Karpas-422 (cell line): ENCODE data around the gene AJAP1. TPM values are rescaled to one million over a fixed set of nuclear protein-coding genes. Genes with fewer than 3 reads are reported as not detected.
A peak's percentile ranks its signal among the peaks of the same experiment; 100 is the strongest.

Source experiments
- DNase-seq: peaks from one replicate; pipeline ENCODE4 v3.0.0-alpha.2; 2015
- H2AFZ ChIP-seq: fragments of 200-600 bp; sonication (generic); 2 replicates; pipeline ENCODE4 v1.6.1; 2014; ENCODE audit warnings: antibody characterized with exemption, low read length, mixed read lengths
- H3K27ac ChIP-seq: fragments of 200-600 bp; sonication (generic); 2 replicates; pipeline ENCODE4 v1.5.1; 2014; ENCODE audit warnings: mild to moderate bottlenecking, low read length, moderate library complexity
- H3K27me3 ChIP-seq: fragments of 200-600 bp; sonication (generic); 2 replicates; pipeline ENCODE4 v1.6.1; 2014; ENCODE audit warnings: low read length, mixed read lengths
- H3K36me3 ChIP-seq: fragments of 200-600 bp; sonication (generic); 2 replicates; pipeline ENCODE4 v1.6.1; 2014; ENCODE audit warnings: low read length, mixed read lengths; ENCODE audit not compliant: insufficient read depth
- H3K4me1 ChIP-seq: fragments of 200-600 bp; sonication (generic); 2 replicates; pipeline ENCODE4 v1.6.1; 2014; ENCODE audit warnings: mild to moderate bottlenecking, low read length, mixed read lengths
- H3K4me2 ChIP-seq: fragments of 200-600 bp; sonication (generic); 2 replicates; pipeline ENCODE4 v1.6.1; 2014; ENCODE audit warnings: low read length, low read depth, mild to moderate bottlenecking; ENCODE audit not compliant: poor library complexity, severe bottlenecking
- H3K4me3 ChIP-seq: fragments of 200-600 bp; sonication (generic); 2 replicates; pipeline ENCODE4 v1.5.1; 2014; ENCODE audit warnings: mild to moderate bottlenecking, antibody characterized with exemption, low read length, mixed read lengths
- H3K79me2 ChIP-seq: fragments of 200-600 bp; sonication (generic); 2 replicates; pipeline ENCODE4 v1.6.1; 2014; ENCODE audit warnings: mild to moderate bottlenecking, low read length, mixed read lengths
- H3K9ac ChIP-seq: fragments of 200-600 bp; sonication (generic); 2 replicates; pipeline ENCODE4 v1.6.0; 2014; ENCODE audit warnings: low read length
- H3K9me2 ChIP-seq: fragments of 200-600 bp; sonication (generic), shearing (Covaris generic); replicated peaks from 2 replicates; pipeline ENCODE4 v1.6.0; 2014; ENCODE audit warnings: mild to moderate bottlenecking, low read length, moderate library complexity; ENCODE audit not compliant: insufficient read depth
- H3K9me3 ChIP-seq: fragments of 300-700, 200-600 bp; sonication (generic); 2 replicates; pipeline ENCODE4 v1.6.1; 2014; ENCODE audit warnings: low read length, mixed read lengths
- H4K20me1 ChIP-seq: fragments of 200-600 bp; sonication (generic); 2 replicates; pipeline ENCODE4 v1.6.1; 2014; ENCODE audit warnings: mild to moderate bottlenecking, antibody characterized with exemption, low read length, low read depth; ENCODE audit not compliant: insufficient read depth
- total RNA-seq: library from RNA; depleted of rRNA; stranded (reverse); fragments of >200 nt; shearing (Covaris generic); gene quantifications from 2 replicates; pipeline ENCODE4 v1.2.3, GENCODE V29; 2014; ENCODE audit warnings: low replicate concordance

The AJAP1 gene
- total RNA-seq, 1 experiment from 2014 or later: not detected

DNA sequence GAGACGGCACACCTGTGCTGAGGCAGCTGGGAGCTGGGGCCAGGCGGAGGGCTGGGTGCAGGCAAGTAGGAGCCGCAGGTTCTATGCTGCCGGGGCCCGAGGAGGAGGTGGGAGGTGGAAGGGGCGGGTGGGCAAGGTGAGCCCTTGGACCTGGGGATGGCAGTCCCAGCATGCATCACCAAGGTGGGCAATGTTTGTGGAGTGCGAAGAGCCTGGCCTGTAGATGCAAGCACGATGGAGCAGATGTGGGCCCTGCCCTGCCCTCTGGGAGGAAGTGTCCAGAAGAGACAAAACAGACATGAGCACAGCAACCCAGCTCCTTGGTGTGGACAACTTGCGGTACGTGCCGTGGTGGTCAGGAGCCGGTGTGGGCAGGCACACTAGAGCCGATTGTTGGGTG, 28.3 kb upstream of the AJAP1 start:
- no peak for DNase-seq
- Histone ChIP-seq H3K27me3 (no peaks in the 10 kb centered on the region), H3K27ac (no peak overlapping the region), H3K36me3 (no peaks in the 10 kb centered on the region), H3K4me3 (no peak overlapping the region), H3K9me3 (no peaks in the 10 kb centered on the region), H3K9ac (no peak overlapping the region), H3K4me1 (peaks cover 13% of the 10 kb centered on the region), H3K4me2 (no peak overlapping the region), H3K79me2 (no peaks in the 10 kb centered on the region), H2AFZ (no peak overlapping the region), H4K20me1 (no peaks in the 10 kb centered on the region), H3K9me2 (no peaks in the 10 kb centered on the region)

DNA sequence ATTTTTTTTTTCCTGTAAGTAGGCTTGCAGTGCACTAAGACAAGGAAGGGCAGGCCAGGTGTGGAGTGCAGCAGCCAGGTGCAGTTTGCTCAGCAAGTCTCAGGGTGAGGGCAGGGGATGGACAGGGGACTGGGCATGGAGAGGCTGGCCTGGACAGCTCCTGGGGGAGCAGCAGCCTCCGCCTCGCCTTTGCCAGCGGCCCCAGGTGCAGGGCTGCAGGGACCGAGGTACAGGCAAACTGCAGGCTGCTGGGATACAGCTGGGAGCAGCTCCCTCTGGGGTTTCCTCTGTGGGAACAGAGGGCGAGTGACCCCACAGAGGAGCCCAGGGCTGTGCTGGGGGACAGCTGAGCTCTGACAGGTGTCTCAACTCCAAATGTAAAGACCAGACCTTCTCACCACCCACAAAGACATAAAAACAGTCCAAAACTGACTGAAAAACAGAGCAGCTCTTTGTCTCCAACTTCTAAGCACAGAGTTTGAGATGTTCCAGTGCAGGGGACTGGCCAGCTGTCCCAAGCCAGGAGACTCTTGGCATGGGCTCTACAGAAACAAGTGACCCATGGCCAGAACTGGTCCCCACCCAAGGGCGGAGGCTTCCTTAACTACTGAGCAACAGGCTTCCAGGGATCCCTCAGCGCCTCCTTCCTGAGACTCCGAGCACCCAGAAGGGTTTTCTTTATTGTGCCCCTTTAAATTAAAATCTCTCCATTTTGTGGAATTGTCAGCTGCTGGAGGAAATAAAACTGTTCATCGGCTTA, 27.7 kb upstream of the AJAP1 start:
- Histone ChIP-seq H3K4me1 (peaks cover 13% of the 10 kb centered on the region), H3K9ac (no peak overlapping the region), H3K79me2 (no peaks in the 10 kb centered on the region), H3K9me3 (no peaks in the 10 kb centered on the region), H3K9me2 (no peaks in the 10 kb centered on the region), H3K27me3 (no peaks in the 10 kb centered on the region), H3K4me2 (no peak overlapping the region), H4K20me1 (no peaks in the 10 kb centered on the region), H3K4me3 (no peak overlapping the region), H3K27ac (no peak overlapping the region), H3K36me3 (no peaks in the 10 kb centered on the region), H2AFZ (no peak overlapping the region)
- no peak for DNase-seq

DNA sequence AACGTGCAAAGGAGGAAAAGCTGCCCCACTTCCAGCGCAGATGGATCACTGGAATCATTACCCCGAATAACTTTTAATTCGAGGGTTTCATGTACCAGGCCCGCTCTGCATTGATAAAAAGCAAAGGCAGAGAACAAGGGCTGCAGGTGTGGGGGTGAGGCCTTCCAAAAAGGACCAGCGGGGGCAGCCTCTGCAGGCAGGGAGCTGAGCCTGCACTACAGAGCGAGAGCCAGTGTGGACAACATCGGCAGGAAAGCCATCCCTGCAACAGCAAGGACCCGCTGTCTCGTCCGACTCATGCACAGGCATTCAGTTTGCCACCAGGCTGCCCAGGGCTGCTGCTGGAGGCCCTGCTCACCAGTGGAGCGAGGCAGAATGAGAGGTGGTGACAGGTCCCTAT, 27.1 kb upstream of the AJAP1 start:
- no peak for DNase-seq
- peaks cover 13% of the 10 kb centered on the region for H3K4me1 ChIP-seq
- H3K27ac ChIP-seq: no peak overlapping the region
- no peaks in the 10 kb centered on the region for H3K9me2 ChIP-seq
- H3K4me3 ChIP-seq: no peak overlapping the region
- no peak overlapping the region for H3K9ac ChIP-seq
- no peaks in the 10 kb centered on the region for H4K20me1 ChIP-seq
- no peak overlapping the region for H3K4me2 ChIP-seq
- no peaks in the 10 kb centered on the region for H3K27me3 ChIP-seq
- no peaks in the 10 kb centered on the region for H3K79me2 ChIP-seq
- H3K36me3 ChIP-seq: no peaks in the 10 kb centered on the region
- no peak overlapping the region for H2AFZ ChIP-seq
- no peaks in the 10 kb centered on the region for H3K9me3 ChIP-seq

DNA sequence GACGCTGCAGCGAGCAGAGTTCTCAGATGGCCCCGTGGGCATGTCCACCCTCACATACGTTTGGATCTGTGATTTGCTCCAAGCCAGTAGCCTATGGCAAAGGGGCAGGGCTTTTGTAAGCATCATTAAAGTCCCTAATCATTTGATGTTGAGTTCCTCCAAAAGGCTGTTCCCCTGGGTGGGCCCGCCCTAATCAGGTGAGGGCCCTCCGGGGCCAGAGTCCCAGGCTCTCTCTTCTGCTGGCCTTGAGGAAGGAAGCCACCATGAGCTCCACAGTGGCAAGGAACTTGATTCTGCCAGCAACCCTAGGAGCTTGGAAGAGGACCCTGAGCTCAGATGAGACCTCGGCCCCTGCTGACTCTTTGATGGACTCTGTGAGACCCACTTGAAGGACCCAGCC, 25.4 kb upstream of the AJAP1 start:
- Histone ChIP-seq H3K4me3 (no peak overlapping the region), H4K20me1 (no peaks in the 10 kb centered on the region), H3K36me3 (no peaks in the 10 kb centered on the region), H3K4me1 (peaks cover 13% of the 10 kb centered on the region), H2AFZ (no peak overlapping the region), H3K27ac (no peak overlapping the region), H3K9me2 (no peaks in the 10 kb centered on the region), H3K4me2 (no peak overlapping the region), H3K9ac (no peak overlapping the region), H3K27me3 (no peaks in the 10 kb centered on the region), H3K9me3 (no peaks in the 10 kb centered on the region), H3K79me2 (no peaks in the 10 kb centered on the region)
- DNase-seq: no peak

DNA sequence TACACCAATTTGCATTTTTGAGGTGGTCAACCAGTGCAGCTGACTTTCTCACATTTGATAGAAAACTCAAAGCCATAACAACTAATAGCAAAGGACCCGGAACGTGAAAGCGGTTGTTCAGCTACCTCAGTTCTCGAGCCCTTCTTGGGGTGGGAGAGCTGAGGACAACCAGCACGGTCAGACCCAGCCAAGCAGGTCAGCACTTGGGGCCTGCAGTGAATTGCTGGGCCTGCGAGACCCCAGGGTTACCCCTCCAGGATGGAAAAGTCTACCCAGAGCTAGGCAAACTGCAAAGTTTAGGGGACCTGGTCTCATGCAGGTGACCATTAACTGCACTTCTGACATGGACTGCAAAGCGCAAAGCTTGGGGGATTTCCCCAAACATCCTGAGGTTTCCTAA, 23.8 kb upstream of the AJAP1 start:
- Histone ChIP-seq H4K20me1 (no peaks in the 10 kb centered on the region), H3K9me2 (no peaks in the 10 kb centered on the region)

DNA sequence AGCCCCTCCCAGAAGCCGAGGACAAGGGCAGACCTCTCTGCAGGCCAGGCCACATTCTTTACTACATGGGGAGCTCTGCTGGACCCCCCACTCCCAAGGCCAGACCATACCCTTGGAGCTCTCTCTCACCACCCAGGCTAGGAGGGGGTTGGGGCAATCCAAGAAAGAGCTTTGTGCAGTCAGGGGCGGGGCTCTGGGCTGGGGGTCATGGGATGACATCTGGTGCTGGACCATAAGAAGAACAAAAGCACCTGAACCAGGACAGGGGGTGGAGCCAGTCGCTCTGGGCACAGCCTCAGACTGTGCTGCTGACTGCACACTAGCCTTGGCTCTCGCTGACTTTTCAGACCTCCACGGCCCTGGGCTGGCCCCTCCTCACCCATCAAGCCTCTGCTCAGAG, 23.1 kb upstream of the AJAP1 start:
- H3K4me1 ChIP-seq: peaks cover 13% of the 10 kb centered on the region
- H3K9me2 ChIP-seq: no peaks in the 10 kb centered on the region
- no peak overlapping the region for H3K4me3 ChIP-seq
- no peaks in the 10 kb centered on the region for H3K27me3 ChIP-seq
- no peaks in the 10 kb centered on the region for H3K36me3 ChIP-seq
- no peak overlapping the region for H2AFZ ChIP-seq
- H3K9ac ChIP-seq: no peak overlapping the region
- H4K20me1 ChIP-seq: no peaks in the 10 kb centered on the region
- no peak overlapping the region for H3K4me2 ChIP-seq
- DNase-seq: no peak
- H3K79me2 ChIP-seq: no peaks in the 10 kb centered on the region
- H3K9me3 ChIP-seq: no peaks in the 10 kb centered on the region
- H3K27ac ChIP-seq: no peak overlapping the region

More for the DNA sequence above, 23.8 kb upstream of the AJAP1 start:
- no peak overlapping the region for H3K9ac ChIP-seq
- no peak overlapping the region for H3K4me3 ChIP-seq
- peak overlapping the region; percentile 34 for H3K4me2 ChIP-seq
- no peak overlapping the region for H2AFZ ChIP-seq
- no peak overlapping the region for H3K27ac ChIP-seq
- H3K27me3 ChIP-seq: no peaks in the 10 kb centered on the region
- H3K9me3 ChIP-seq: no peaks in the 10 kb centered on the region
- H3K79me2 ChIP-seq: no peaks in the 10 kb centered on the region
- no peak for DNase-seq
- H3K36me3 ChIP-seq: no peaks in the 10 kb centered on the region
- H3K4me1 ChIP-seq: peaks cover 13% of the 10 kb centered on the region

DNA sequence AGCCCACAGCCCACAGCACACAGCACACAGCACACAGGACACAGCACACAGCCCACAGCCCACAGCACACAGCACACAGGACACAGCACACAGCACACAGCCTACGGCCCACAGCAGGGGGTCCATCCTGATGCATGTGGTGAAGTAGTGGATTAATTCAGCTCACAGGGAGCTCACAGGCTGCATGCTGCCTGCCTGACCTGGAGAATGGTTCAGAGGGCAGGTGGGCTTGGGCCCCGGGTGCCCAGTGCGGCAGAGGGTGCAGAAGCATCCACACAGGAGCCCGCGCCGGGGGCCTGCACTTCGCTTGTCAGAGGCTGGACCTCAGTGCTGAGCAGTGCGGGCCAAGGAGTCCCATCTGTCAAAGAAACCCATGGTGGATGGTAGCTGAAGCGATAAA, 21.1 kb upstream of the AJAP1 start:
- DNase-seq: no peak
- no peak overlapping the region for H2AFZ ChIP-seq
- no peak overlapping the region for H3K4me2 ChIP-seq
- no peaks in the 10 kb centered on the region for H3K36me3 ChIP-seq
- H3K9me3 ChIP-seq: no peaks in the 10 kb centered on the region
- H3K27me3 ChIP-seq: no peaks in the 10 kb centered on the region
- H3K27ac ChIP-seq: no peak overlapping the region
- no peaks in the 10 kb centered on the region for H4K20me1 ChIP-seq
- H3K9ac ChIP-seq: no peak overlapping the region
- peaks cover 15% of the 10 kb centered on the region for H3K4me1 ChIP-seq
- H3K79me2 ChIP-seq: no peaks in the 10 kb centered on the region
- H3K9me2 ChIP-seq: no peaks in the 10 kb centered on the region
- H3K4me3 ChIP-seq: no peak overlapping the region

DNA sequence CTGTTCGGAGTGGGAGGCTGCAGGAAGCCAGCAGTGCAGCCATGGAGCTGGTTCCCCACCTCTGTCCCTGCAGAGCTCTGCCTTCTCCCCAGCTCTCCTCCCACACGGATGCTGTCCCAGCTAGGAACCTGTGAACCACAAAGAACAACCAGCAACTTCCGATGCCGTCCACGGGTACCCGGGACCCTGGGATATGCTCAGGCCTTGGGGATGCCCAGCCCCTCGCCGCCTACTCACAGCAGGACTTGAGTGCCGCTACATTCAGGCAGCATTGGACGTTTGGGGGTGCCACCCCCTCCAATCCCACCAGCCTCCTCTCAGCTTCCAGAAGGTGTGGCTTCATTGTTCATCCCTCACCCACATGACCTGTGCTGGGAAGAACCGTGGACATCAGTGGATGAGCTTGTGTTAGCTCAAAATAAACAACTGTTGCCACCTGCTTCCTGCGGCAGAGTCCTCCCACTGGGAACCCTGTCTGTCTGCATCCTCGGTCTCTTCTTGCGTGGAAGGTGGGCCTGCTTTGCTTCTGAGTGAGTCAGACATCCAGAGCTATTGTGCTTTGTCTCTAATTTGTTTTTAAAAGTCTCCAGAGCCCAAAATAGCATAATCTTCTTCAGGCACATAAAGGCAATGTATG, 20.1 kb upstream of the AJAP1 start:
- Histone ChIP-seq H3K36me3 (no peaks in the 10 kb centered on the region), H3K4me2 (no peak overlapping the region), H3K4me3 (no peak overlapping the region), H3K9me2 (no peaks in the 10 kb centered on the region), H4K20me1 (no peaks in the 10 kb centered on the region), H2AFZ (no peak overlapping the region), H3K79me2 (no peaks in the 10 kb centered on the region), H3K27ac (no peak overlapping the region), H3K4me1 (peaks cover 18% of the 10 kb centered on the region), H3K27me3 (no peaks in the 10 kb centered on the region), H3K9ac (no peak overlapping the region), H3K9me3 (no peaks in the 10 kb centered on the region)
- no peak for DNase-seq
